AG04450 (cell line): ENCODE measurements around the gene PARD3. TPM values are rescaled to one million over a fixed set of nuclear protein-coding genes. Genes with fewer than 3 reads are reported as not detected.
"Not testable (repeated sequence)": the region's sequence is repeated elsewhere in the genome, so short reads cannot be mapped to it uniquely, and the experiment has no call there.

Experiments
- CTCF ChIA-PET: fragments of 300-600, 350-600 bp; formaldehyde crosslinking; extraction: SDS; loops from one replicate; lab custom pipeline; 2022; ENCODE audit warnings: antibody characterized with exemption, inconsistent platforms; lab: Charles Lee
- POLR2A ChIA-PET: fragments of 350-600 bp; formaldehyde crosslinking; extraction: SDS; loops from one replicate; lab custom pipeline; 2021; ENCODE audit warnings: antibody characterized with exemption, inconsistent platforms; lab: Yijun Ruan, JAX
- DNase-seq: peaks from one replicate; pipeline ENCODE4 v3.0.0-alpha.2; 2011; ENCODE audit warnings: low read depth, low spot score
- H3K27ac ChIP-seq: one replicate; pipeline ENCODE4 v1.5.1; 2012; ENCODE audit warnings: low read depth, low read length, control low read depth
- H3K27me3 ChIP-seq: one replicate; pipeline ENCODE4 v1.6.0; 2012; ENCODE audit warnings: low read length; ENCODE audit not compliant: control insufficient read depth, insufficient read depth
- H3K4me3 ChIP-seq: 2 replicates; pipeline ENCODE4 v1.5.1; 2011; ENCODE audit warnings: mild to moderate bottlenecking, low read depth, low read length, control low read depth
- H3K9me3 ChIP-seq: 2 replicates; pipeline ENCODE4 v1.5.1; 2012; ENCODE audit warnings: low read length; ENCODE audit not compliant: control insufficient read depth, insufficient read depth
- polyA plus RNA-seq: library from polyadenylated mRNA; depleted of rRNA; stranded (reverse); fragments of >200 nt; gene quantifications from 2 replicates; pipeline ENCODE4 v1.2.3, GENCODE V29; 2011
- TF ChIP-seq, protein P1 (sequence below): IDR thresholded peaks from 2 replicates; pipeline ENCODE4 v1.5.1; 2011; ENCODE audit warnings: low read depth, low read length, control low read depth, inconsistent platforms

Gene PARD3
- polyA plus RNA-seq, 1 experiment, result 43.1 TPM

DNA sequence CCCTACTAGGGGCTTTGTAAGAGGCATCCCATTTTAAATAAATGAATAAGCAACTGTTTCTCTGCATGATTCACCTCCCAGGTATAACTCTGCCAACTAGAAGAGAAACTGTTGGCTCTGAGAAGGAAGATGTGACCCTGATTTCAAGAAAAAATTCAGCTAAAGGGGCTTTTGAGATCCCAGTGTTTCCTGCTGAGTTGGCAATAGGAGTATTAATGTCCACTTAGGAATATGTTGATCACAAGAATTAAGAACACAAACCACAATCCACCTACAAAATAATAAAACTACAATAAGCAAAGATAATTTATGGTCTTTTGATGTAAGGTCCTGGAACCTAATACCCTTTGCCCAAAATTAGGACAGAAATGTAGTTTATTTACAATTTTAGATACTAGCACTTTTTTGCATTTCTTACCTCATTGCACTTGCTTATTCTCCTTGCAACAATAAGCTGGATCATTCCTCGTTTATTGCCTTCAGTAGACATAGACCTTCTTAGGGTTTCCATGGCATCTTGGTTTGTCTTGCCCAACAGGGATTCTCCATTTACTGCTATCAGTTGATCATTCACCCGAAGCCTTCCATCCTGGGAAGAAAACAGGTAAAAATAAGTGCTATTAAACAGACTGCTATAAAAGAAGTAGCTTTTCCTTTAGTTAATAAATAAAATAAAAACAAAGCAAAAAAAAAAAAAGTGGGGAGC lies 456.2 kb downstream of the PARD3 start:
- DNase-seq, result no peak
- TF ChIP-seq, protein P1, sequence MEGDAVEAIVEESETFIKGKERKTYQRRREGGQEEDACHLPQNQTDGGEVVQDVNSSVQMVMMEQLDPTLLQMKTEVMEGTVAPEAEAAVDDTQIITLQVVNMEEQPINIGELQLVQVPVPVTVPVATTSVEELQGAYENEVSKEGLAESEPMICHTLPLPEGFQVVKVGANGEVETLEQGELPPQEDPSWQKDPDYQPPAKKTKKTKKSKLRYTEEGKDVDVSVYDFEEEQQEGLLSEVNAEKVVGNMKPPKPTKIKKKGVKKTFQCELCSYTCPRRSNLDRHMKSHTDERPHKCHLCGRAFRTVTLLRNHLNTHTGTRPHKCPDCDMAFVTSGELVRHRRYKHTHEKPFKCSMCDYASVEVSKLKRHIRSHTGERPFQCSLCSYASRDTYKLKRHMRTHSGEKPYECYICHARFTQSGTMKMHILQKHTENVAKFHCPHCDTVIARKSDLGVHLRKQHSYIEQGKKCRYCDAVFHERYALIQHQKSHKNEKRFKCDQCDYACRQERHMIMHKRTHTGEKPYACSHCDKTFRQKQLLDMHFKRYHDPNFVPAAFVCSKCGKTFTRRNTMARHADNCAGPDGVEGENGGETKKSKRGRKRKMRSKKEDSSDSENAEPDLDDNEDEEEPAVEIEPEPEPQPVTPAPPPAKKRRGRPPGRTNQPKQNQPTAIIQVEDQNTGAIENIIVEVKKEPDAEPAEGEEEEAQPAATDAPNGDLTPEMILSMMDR, result no peak
- POLR2A ChIA-PET, result no interaction called here
- CTCF ChIA-PET, result no interaction called here
- H3K27me3 ChIP-seq, result no peaks in the 10 kb centered on the region
- no peak overlapping the region for H3K4me3 ChIP-seq
- H3K9me3 ChIP-seq, result no peaks in the 10 kb centered on the region
- H3K27ac ChIP-seq, result no peak overlapping the region

DNA sequence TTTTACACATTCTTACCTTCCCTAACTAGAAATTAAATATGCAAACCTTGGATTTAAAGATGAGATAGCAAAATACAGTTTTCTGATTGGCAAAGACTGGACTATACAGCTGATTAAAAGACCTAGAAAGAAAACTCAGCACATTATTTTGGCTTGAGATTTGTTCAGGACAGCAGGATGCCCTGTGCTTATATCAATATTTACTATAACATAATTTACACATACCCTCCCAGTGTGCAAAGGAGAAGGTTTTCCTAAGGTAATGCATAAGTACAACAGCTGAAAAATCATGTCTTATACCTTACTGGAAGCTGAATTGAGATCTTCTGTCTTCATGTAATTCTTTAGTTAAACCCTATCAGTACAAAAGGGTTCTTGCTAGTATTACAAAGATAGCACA lies 458.6 kb downstream of the PARD3 start:
- Histone ChIP-seq H3K27me3 (no peaks in the 10 kb centered on the region), H3K9me3 (no peaks in the 10 kb centered on the region; the same call in 1 of the 2 replicates), H3K4me3 (no peak overlapping the region), H3K27ac (no peak overlapping the region)
- TF ChIP-seq, protein P1, result no peak
- POLR2A ChIA-PET, result interaction anchor here (0.6 kb wide), 1 partner anchor 231 kb away, joined by 4 read pairs; no protein-coding TSS in a partner anchor
- DNase-seq, result no peak
- CTCF ChIA-PET, result interaction anchor here (0.6 kb wide), 2 partner anchors 132 to 1322 kb away, joined by 3 to 5 read pairs; no protein-coding TSS in a partner anchor

DNA sequence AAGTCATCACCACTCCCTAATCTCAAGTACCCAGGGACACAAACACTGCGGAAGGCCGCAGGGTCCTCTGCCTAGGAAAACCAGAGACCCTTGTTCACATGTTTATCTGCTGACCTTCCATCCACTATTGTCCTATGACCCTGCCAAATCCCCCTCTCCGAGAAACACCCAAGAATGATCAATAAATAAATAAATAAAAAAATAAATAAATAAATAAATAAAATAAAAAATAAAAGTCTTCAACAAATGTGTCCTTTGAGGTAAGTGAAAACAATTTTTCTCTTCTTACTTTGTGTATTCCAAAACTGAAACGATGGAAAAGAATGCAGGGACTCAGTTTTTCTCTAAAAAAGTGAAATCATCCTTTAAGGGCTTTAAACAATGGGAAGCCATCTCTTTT lies 461.6 kb downstream of the PARD3 start:
- H3K27ac ChIP-seq, POLR2A ChIA-PET, H3K4me3 ChIP-seq, H3K9me3 ChIP-seq, H3K27me3 ChIP-seq, DNase-seq: not testable (repeated sequence)
- CTCF ChIA-PET, result interaction anchor here (0.6 kb wide), 1 partner anchor 46 kb away, joined by 5 read pairs; no protein-coding TSS in a partner anchor

DNA sequence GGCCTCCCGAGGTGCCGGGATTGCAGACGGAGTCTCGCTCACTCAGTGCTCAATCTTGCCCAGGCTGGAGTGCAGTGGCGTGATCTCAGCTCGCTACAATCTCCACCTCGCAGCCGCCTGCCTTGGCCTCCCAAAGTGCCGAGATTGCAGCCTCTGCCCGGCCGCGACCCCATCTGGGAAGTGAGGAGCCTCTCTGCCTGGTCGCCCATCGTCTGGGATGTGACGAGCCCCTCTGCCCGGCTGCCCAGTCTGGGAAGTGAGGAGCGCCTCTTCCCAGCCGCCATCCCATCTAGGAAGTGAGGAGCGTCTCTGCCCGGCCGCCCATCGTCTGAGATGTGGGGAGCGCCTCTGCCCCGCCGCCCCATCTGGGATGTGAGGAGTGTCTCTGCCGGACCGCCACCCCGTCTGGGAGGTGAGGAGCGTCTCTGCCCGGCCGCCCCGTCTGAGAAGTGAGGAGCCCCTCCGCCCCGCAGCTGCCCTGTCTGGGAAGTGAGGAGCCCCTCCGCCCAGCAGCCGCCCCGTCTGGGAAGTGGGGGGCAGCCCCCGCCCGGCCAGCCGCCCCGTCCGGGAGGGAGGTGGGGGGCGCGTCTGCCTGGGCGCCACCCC lies 462.4 kb downstream of the PARD3 start:
- H3K27ac ChIP-seq, H3K27me3 ChIP-seq, DNase-seq, CTCF ChIA-PET, H3K9me3 ChIP-seq, H3K4me3 ChIP-seq, POLR2A ChIA-PET: not testable (repeated sequence)

DNA sequence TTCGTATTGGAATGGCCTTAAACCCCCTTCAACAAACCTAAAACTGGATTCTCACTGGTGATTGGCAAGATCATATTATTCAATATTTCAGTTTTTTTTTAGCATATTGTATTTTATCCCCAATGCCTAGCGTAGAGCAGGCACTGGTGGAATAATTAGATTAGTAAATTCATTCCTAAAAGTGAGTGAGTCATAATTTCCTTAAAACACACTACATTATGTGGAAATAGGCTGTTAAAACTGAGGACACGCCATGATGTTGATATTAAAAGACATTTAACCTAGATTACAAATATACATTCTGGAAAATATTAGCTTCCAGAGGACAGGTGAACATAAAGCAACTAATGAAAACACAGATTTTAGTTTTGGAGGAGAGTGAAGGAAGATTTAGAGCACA lies 463.9 kb downstream of the PARD3 start:
- POLR2A ChIA-PET, result interaction anchor here (1.0 kb wide), 1 partner anchor 20 kb away, joined by 3 read pairs; no protein-coding TSS in a partner anchor
- H3K4me3 ChIP-seq, result no peak overlapping the region
- no peaks in the 10 kb centered on the region; the same call in 1 of the 2 replicates for H3K9me3 ChIP-seq
- DNase-seq, result no peak
- CTCF ChIA-PET, result interaction anchor here (1.3 kb wide), 1 partner anchor 288 kb away, joined by 4 read pairs; no protein-coding TSS in a partner anchor
- TF ChIP-seq, protein P1, result no peak
- no peaks in the 10 kb centered on the region for H3K27me3 ChIP-seq
- no peak overlapping the region for H3K27ac ChIP-seq
